T-cell (primary cell): ENCODE measurements around the gene PLA2G15. TPM values are rescaled to one million over a fixed set of nuclear protein-coding genes. Genes with fewer than 3 reads are reported as not detected.

Experiments used
- ATAC-seq, 4 experiments: fragments of 200-7000 bp in 3 of 4; fragments of 150-1000 bp in 1 of 4; cut with Tn5 transposase; replicated peaks in 1 of 4; 1 replicate in 3 of 4; 2 replicates in 1 of 4; pipeline ENCODE4 v1.10.0; 2021; ENCODE audit warnings: moderate library complexity in 3 of 4, mild to moderate bottlenecking in 2 of 4, moderate number of reproducible peaks in 1 of 4
- CTCF ChIA-PET, 2 donors: fragments of 300-600 bp; sonication (Branson Sonifier 250); formaldehyde crosslinking; loops; one replicate each; lab custom pipeline; 2022; ENCODE audit warnings: antibody characterized with exemption in 2 of 2; lab: Charles Lee
- POLR2A ChIA-PET, 2 donors: fragments of 300-600 bp; sonication (Branson Sonifier 250); formaldehyde crosslinking; loops; one replicate each; lab custom pipeline; 2022; ENCODE audit warnings: antibody characterized with exemption in 2 of 2; lab: Charles Lee
- DNase-seq, 35 experiments: peaks; one replicate each; pipeline versions ENCODE4 v3.0.0 to v3.0.0-alpha.2; 2013 to 2023
- H3K27ac ChIP-seq: one replicate; pipeline ENCODE4 v1.5.1; 2013; ENCODE audit warnings: low read length
- H3K27me3 ChIP-seq, 2 experiments: replicated peaks in 1 of 2; 1 replicate in 1 of 2; 2 replicates in 1 of 2; pipeline versions ENCODE4 v1.6.1 to v1.7.0; 2013; ENCODE audit warnings: low read length in 1 of 2, mixed read lengths in 1 of 2; ENCODE audit not compliant: control insufficient read depth in 2 of 2, insufficient read depth in 2 of 2; ENCODE audit errors: extremely low read depth in 1 of 2
- H3K36me3 ChIP-seq, 2 donors: 1 replicate in 1 of 2; 2 replicates in 1 of 2; pipeline versions ENCODE4 v1.6.1 to v1.7.0; 2013; ENCODE audit warnings: low read length in 1 of 2; ENCODE audit not compliant: control insufficient read depth in 2 of 2, insufficient read depth in 1 of 2; ENCODE audit errors: extremely low read depth in 1 of 2
- H3K4me1 ChIP-seq, 2 experiments: 1 replicate in 1 of 2; 2 replicates in 1 of 2; pipeline versions ENCODE4 v1.6.1 to v1.7.0; 2013; ENCODE audit warnings: low read length in 2 of 2, mixed read lengths in 1 of 2; ENCODE audit not compliant: insufficient read depth in 2 of 2, control insufficient read depth in 1 of 2; ENCODE audit errors: extremely low read depth in 1 of 2
- H3K4me3 ChIP-seq, 2 donors: 1 replicate in 1 of 2; 2 replicates in 1 of 2; pipeline versions ENCODE4 v1.5.1 to v1.7.0; 2013; ENCODE audit warnings: mild to moderate bottlenecking in 2 of 2, low read length in 1 of 2, moderate library complexity in 1 of 2; ENCODE audit not compliant: control insufficient read depth in 1 of 2; ENCODE audit errors: extremely low read depth in 1 of 2
- H3K9me3 ChIP-seq: 2 replicates; pipeline ENCODE4 v1.7.0; 2013
- H3K27ac Mint-ChIP-seq, 2 donors: one replicate each; pipeline ENCODE4 v1.8.0; 2020 to 2021; ENCODE audit warnings: mild to moderate bottlenecking in 2 of 2, mixed read lengths in 2 of 2
- H3K27me3 Mint-ChIP-seq, 2 donors: one replicate each; pipeline ENCODE4 v1.8.0; 2021 to 2022; ENCODE audit warnings: mixed read lengths in 2 of 2
- H3K36me3 Mint-ChIP-seq: one replicate; pipeline ENCODE4 v1.8.0; 2021; ENCODE audit warnings: mixed read lengths
- H3K4me1 Mint-ChIP-seq, 3 donors: one replicate each; pipeline ENCODE4 v1.8.0; 2020 to 2022; ENCODE audit warnings: mixed read lengths in 3 of 3, mild to moderate bottlenecking in 1 of 3
- H3K4me3 Mint-ChIP-seq, 3 donors: one replicate each; pipeline ENCODE4 v1.8.0; 2020 to 2022; ENCODE audit warnings: mild to moderate bottlenecking in 3 of 3, mixed read lengths in 3 of 3, moderate library complexity in 3 of 3
- H3K9me3 Mint-ChIP-seq, 3 donors: one replicate each; pipeline ENCODE4 v1.8.0; 2020 to 2022; ENCODE audit warnings: mixed read lengths in 3 of 3
- WGBS: methylation state at CpG from one replicate; pipeline ENCODE4 v1.1.5; 2013; ENCODE audit warnings: missing lambda C conversion rate; ENCODE audit not compliant: insufficient coverage; 5-methylcytosine and 5-hydroxymethylcytosine counted together
- total RNA-seq, 35 experiments: library from RNA in 6 of 35; stranded (reverse) in 6 of 35; fragments of 120-200 nt in 1 of 35; gene quantifications; one replicate each; pipeline versions ENCODE4 v1.2.1 to v1.2.4 and lab custom pipeline; 2013 to 2026

The PLA2G15 gene
- total RNA-seq, 5 donors from 2014 or later (not counting 1 experiment from before 2014, with no cell fraction given), result 8.7 to 16.4 (median 10.9) TPM

DNA sequence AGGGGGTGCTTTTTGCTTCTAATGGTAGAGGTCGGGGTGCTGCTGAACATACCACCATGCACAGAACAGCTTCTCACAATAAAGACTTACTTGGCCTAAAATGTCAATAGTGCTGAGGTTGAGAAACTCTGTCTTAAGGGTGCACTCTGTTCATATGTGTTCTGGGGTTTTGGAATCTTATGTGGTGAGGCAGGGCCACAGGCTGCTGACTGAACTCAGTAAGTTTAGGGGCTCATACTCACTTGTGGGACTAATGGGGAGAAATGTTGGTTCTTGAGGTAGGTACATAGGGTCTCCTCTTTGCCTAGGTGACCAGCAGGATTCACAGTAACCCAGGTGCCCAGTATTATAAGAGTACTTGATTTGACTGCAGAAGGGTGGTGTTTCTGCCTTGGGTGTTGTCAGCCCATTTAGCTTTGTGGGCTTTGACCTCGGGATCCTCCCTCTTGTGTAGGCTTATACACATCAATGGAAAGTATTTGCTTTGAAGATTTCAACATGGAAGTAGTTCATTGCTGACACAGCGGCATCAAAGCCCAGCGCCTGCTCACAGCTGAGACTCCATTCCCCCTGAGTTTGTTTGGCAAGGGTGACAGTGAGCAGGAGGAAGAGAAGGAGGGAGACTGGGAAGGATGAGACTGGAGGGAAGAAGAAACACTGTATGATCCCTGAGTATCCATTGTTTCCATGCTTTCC is 36.3 kb downstream of the PLA2G15 start:
- ChIA-PET POLR2A (interaction anchor here (0.6 to 0.7 kb wide), 2 partner anchors 19 kb away, joined by 3 to 4 read pairs; no protein-coding TSS in a partner anchor), CTCF (interaction anchor here in 1 of 2 donors (0.7 to 1.2 kb wide), 3 partner anchors 17 to 37 kb away, joined by 3 to 4 read pairs (median 3); partner anchors contain the start of genes PLA2G15 and SLC7A6)
- Mint-ChIP-seq H3K36me3 (peaks cover 34% of the 10 kb centered on the region), H3K27ac (peak overlapping the region; percentile 94), H3K27me3 (no peaks in the 10 kb centered on the region), H3K9me3 (no peaks in the 10 kb centered on the region), H3K4me3 (peak overlapping the region; percentile 8 to 69 (median 62)), H3K4me1 (peaks cover 74 to 76% (median 76%) of the 10 kb centered on the region in 3 donors)
- Histone ChIP-seq H3K9me3 (no peaks in the 10 kb centered on the region), H3K4me3 (peak overlapping the region in 1 of 2 donors; percentile 11), H3K27ac (peak overlapping the region; percentile 40), H3K27me3 (no peaks in the 10 kb centered on the region), H3K36me3 (peaks cover 0 to 36% of the 10 kb centered on the region in 2 donors), H3K4me1 (peaks cover 71 to 94% of the 10 kb centered on the region in 2 experiments)
- DNase-seq (peak in 13 of 35 experiments; percentile 12 to 58 (median 31)), ATAC-seq (peak; percentile 38 to 66 (median 58))
- 50% methylated on average over 2 of the region's 4 CpGs for WGBS

DNA sequence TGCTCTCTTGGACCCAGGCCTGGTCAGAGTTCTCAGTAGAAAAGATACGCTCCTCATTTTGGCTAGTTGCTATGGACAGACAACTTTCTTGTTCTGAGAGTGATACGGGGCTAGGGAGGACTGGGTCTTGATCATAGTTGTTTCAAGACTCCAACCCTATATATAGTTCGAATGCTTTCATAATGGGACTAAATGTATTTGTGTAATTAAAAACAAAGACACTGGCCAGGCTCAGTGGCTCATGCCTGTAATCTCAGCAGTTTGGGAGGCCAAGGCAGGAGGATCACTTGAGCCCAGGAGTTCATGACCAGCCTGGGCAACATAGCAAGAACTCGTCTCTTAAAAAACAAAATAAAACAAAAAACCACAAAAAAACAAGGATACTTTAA is 36.9 kb downstream of the PLA2G15 start:
- no peak overlapping the region for H3K4me3 ChIP-seq
- no peak for ATAC-seq
- peak overlapping the region; percentile 40 for H3K27ac ChIP-seq
- peaks cover 0 to 36% of the 10 kb centered on the region in 2 donors for H3K36me3 ChIP-seq
- peaks cover 72 to 94% of the 10 kb centered on the region in 2 experiments for H3K4me1 ChIP-seq
- Mint-ChIP-seq H3K36me3 (peaks cover 35% of the 10 kb centered on the region), H3K9me3 (no peaks in the 10 kb centered on the region), H3K27me3 (no peaks in the 10 kb centered on the region), H3K27ac (peak overlapping the region; percentile 94), H3K4me1 (peaks cover 76 to 78% (median 76%) of the 10 kb centered on the region in 3 donors), H3K4me3 (peak overlapping the region; percentile 2 to 69 (median 62))
- no peaks in the 10 kb centered on the region for H3K9me3 ChIP-seq
- ChIA-PET CTCF (interaction anchor here in 1 of 2 donors (0.9 to 1.2 kb wide), 2 partner anchors 21 to 37 kb away, joined by 3 to 4 read pairs; partner anchors contain the start of gene PLA2G15), POLR2A (no interaction called here)
- WGBS, result no CpG with 5 or more reads among the region's 4 CpGs
- no peak for DNase-seq
- no peaks in the 10 kb centered on the region for H3K27me3 ChIP-seq

DNA sequence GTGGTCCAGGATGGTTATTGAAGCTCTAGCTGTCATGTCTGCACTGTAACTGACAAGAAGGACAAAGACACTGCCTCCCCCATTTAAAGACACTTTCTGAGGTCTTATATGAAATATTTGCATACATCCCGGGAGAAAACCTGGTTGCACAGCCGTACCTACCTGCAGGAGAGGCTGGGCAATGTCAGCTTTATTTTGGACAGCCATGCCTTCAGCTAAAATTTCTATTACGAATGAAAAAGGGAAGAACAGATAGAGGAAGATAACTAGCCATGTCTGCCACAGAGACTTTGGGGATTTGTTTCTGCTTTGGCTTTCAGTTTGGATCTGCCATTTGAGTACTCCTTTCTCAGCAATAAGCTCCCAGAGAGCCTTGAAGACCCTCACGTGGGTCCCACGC is 38.2 kb downstream of the PLA2G15 start:
- Histone ChIP-seq H3K9me3 (no peaks in the 10 kb centered on the region), H3K4me1 (peaks cover 82 to 96% of the 10 kb centered on the region in 2 experiments), H3K36me3 (peaks cover 0 to 39% of the 10 kb centered on the region in 2 donors), H3K27ac (peak overlapping the region; percentile 80), H3K4me3 (peak overlapping the region in 1 of 2 donors; percentile 8), H3K27me3 (no peaks in the 10 kb centered on the region)
- H3K27ac Mint-ChIP-seq, result peak overlapping the region; percentile 94
- ChIA-PET POLR2A (interaction anchor here in 1 of 2 donors (0.7 kb wide), 1 partner anchor 1683 kb away, joined by 3 read pairs; no protein-coding TSS in a partner anchor), CTCF (interaction anchor here (0.8 to 4.4 kb wide), 6 partner anchors 8 to 27 kb away, joined by 3 to 58 read pairs (median 4); partner anchors contain the start of genes SLC7A6 (in 2 of the 2), PRMT7 (in 1 of the 2) and SLC7A6OS (in 1 of the 2))
- peak overlapping the region; percentile 38 to 72 (median 69) for H3K4me3 Mint-ChIP-seq
- H3K27me3 Mint-ChIP-seq, result no peaks in the 10 kb centered on the region
- no peak for DNase-seq
- peaks cover 89 to 91% (median 89%) of the 10 kb centered on the region in 3 donors for H3K4me1 Mint-ChIP-seq
- H3K36me3 Mint-ChIP-seq, result peaks cover 45% of the 10 kb centered on the region
- ATAC-seq, result no peak
- 50% methylated on average over 2 of the region's 5 CpGs for WGBS
- no peaks in the 10 kb centered on the region for H3K9me3 Mint-ChIP-seq

DNA sequence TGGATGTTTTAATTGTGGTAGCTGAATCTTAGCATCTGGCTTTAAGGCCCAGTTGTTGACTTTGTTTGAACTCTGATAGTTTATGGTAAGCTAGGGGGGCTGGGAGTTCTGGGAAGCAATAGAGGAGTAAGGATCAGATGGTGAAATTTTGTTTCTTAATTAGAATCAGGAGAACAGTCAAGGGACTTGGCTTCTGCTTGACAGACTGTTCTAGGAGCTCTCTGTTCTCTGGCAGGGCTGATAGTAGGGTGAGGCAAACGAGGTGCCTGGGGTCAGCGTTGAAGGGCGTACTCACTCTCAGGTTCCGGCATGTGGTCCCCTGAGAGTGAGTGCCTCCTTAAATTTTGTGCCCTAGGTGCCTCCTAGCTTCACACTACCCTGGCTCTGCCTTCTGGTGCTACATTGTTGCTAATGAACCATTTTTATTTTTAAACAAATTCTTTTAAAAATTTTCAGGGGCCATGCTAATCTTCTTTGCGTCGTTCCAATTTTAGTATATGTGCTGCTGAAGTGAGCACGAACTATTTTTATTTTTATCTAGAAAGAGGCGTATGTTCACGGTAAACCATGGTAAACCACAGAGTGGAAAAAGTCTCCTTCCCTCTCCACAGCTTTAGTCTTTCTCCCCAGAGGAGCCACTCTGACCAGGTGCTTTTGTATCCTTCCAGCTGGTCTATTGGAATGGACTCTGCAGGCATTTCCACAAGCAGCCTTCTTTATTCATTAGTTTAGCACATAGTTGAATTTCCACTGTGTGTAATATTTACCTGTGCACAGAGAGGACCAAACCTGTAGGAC is 38.8 kb downstream of the PLA2G15 start:
- no peaks in the 10 kb centered on the region for H3K9me3 ChIP-seq
- H3K27me3 ChIP-seq, result no peaks in the 10 kb centered on the region
- ATAC-seq (peak in 1 of 4 experiments; percentile 18), DNase-seq (peak in 1 of 35 experiments; percentile 26)
- CTCF ChIA-PET, result interaction anchor here (0.5 to 4.4 kb wide), 7 partner anchors 8 to 1184 kb away, joined by 3 to 58 read pairs (median 4); partner anchors contain the start of genes SLC7A6 (in 2 of the 2), PRMT7 (in 1 of the 2) and SLC7A6OS (in 1 of the 2)
- H3K4me3 ChIP-seq, result peak overlapping the region; percentile 4 to 45
- no peaks in the 10 kb centered on the region for H3K9me3 Mint-ChIP-seq
- H3K27ac Mint-ChIP-seq, result peak overlapping the region; percentile 94
- peaks cover 82 to 100% of the 10 kb centered on the region in 2 experiments for H3K4me1 ChIP-seq
- H3K4me3 Mint-ChIP-seq, result peak overlapping the region; percentile 38 to 72 (median 69)
- H3K27ac ChIP-seq, result peak overlapping the region; percentile 80
- no CpG with 5 or more reads among the region's 9 CpGs for WGBS
- H3K27me3 Mint-ChIP-seq, result no peaks in the 10 kb centered on the region
- H3K36me3 ChIP-seq, result peaks cover 2 to 39% of the 10 kb centered on the region in 2 donors
- peaks cover 93 to 94% (median 94%) of the 10 kb centered on the region in 3 donors for H3K4me1 Mint-ChIP-seq
- POLR2A ChIA-PET, result interaction anchor here in 1 of 2 donors (1.2 kb wide), 1 partner anchor 20 kb away, joined by 4 read pairs; the partner anchor contains the start of gene SLC7A6
- peaks cover 45% of the 10 kb centered on the region for H3K36me3 Mint-ChIP-seq

DNA sequence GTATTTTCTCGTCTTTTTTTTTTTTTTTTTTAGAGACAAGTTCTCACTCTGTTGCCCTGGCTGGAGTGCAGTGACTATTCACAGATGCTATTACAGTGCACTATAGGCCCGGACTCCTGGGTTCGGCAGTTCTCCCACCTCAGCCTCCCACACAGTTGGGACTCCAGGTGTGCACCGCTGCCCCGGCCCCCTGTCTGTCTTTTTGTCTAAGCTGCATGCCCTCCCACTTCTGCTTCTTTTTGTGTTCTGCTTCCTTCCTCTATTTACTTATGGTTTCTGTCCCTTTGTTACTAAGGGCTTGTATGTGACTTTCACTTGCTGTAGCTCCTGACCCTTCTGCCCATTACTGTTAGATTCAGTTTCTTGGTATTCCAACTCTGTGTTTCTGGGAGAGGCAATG is 39.7 kb downstream of the PLA2G15 start:
- ChIA-PET POLR2A (interaction anchor here in 1 of 2 donors (1.2 kb wide), 1 partner anchor 21 kb away, joined by 4 read pairs; the partner anchor contains the start of gene SLC7A6), CTCF (interaction anchor here (0.6 to 4.4 kb wide), 8 partner anchors 9 to 46 kb away, joined by 3 to 58 read pairs (median 4); partner anchors contain the start of genes SLC7A6 (in 2 of the 2), PRMT7 (in 1 of the 2) and SLC7A6OS (in 1 of the 2))
- Histone ChIP-seq H3K27me3 (no peaks in the 10 kb centered on the region), H3K36me3 (peaks cover 2 to 37% of the 10 kb centered on the region in 2 donors), H3K4me3 (peak overlapping the region; percentile 22 to 26), H3K4me1 (peaks cover 82 to 100% of the 10 kb centered on the region in 2 experiments), H3K27ac (peak overlapping the region; percentile 80), H3K9me3 (no peaks in the 10 kb centered on the region)
- peak in 1 of 35 experiments; percentile 36 for DNase-seq
- H3K27me3 Mint-ChIP-seq, result no peaks in the 10 kb centered on the region
- peak overlapping the region; percentile 94 for H3K27ac Mint-ChIP-seq
- H3K4me3 Mint-ChIP-seq, result peak overlapping the region; percentile 38 to 72 (median 69)
- peaks cover 46% of the 10 kb centered on the region for H3K36me3 Mint-ChIP-seq
- WGBS, result 27% methylated on average over 2 of the region's 5 CpGs
- ATAC-seq, result no peak
- H3K9me3 Mint-ChIP-seq, result no peaks in the 10 kb centered on the region
- peaks cover 94 to 95% (median 94%) of the 10 kb centered on the region in 3 donors for H3K4me1 Mint-ChIP-seq
